HL-60 (cell line): ENCODE measurements around the gene TSSK6.

ENCODE experiments used
- CTCF ChIP-seq: IDR thresholded peaks from one replicate; pipeline ENCODE4 v1.5.1; 2011; ENCODE audit warnings: low read length, control low read depth, inconsistent platforms; ENCODE audit not compliant: insufficient read depth
- POLR2AphosphoS5 ChIP-seq: IDR thresholded peaks from 2 replicates; pipeline ENCODE4 v1.6.1; 2012; ENCODE audit warnings: low read depth
- REST ChIP-seq: IDR thresholded peaks from 2 replicates; pipeline ENCODE4 v1.6.1; 2012; ENCODE audit warnings: low read depth; ENCODE audit not compliant: insufficient replicate concordance

- TF ChIP-seq CTCF (no peak), POLR2AphosphoS5 (no peak), REST (no peak)
Observed at GRCh38 chr19:19547674-19548336, 32.5 kb upstream of the TSSK6 start.
